ENCODE results near the gene PAFAH1B2. TPM values are rescaled to one million over a fixed set of nuclear protein-coding genes. Genes with fewer than 3 reads are reported as not detected.
"Not testable (repeated sequence)": the region's sequence is repeated elsewhere in the genome, so short reads cannot be mapped to it uniquely, and the experiment has no call there.

PAFAH1B2 gene
- total RNA-seq, 1 donor from 2014 or later = 226 TPM

GRCh38 chr11:117110294-117110950 lies 33.7 kb upstream of the PAFAH1B2 start:
- no peak for TF ChIP-seq CTCF (IDR thresholded peaks at IDR 0.05; ENCODE audit: insufficient read depth, low read length, severe bottlenecking)
- no peaks in the 10 kb centered on the region for H3K36me3 ChIP-seq (ENCODE audit: control insufficient read depth, insufficient read depth, low read length)
- FAIRE-seq = no peak
- no peak for DNase-seq (ENCODE audit: low read depth)
- H3K27me3 ChIP-seq (ENCODE audit: control insufficient read depth, insufficient read depth, low read length) = no peaks in the 10 kb centered on the region
- no peak overlapping the region for H3K4me3 ChIP-seq (ENCODE audit: low read depth, low read length)

GRCh38 chr11:117112497-117112896 lies 31.6 kb upstream of the PAFAH1B2 start:
- H3K27me3 ChIP-seq (ENCODE audit: control insufficient read depth, insufficient read depth, low read length); DNase-seq (ENCODE audit: low read depth); H3K4me3 ChIP-seq (ENCODE audit: low read depth, low read length); FAIRE-seq; H3K36me3 ChIP-seq (ENCODE audit: control insufficient read depth, insufficient read depth, low read length): not testable (repeated sequence)

GRCh38 chr11:117112939-117113338 lies 31.1 kb upstream of the PAFAH1B2 start:
- not testable (repeated sequence) for DNase-seq (ENCODE audit: low read depth); H3K36me3 ChIP-seq (ENCODE audit: control insufficient read depth, insufficient read depth, low read length); H3K27me3 ChIP-seq (ENCODE audit: control insufficient read depth, insufficient read depth, low read length); FAIRE-seq; H3K4me3 ChIP-seq (ENCODE audit: low read depth, low read length)

- Histone ChIP-seq H3K36me3 (ENCODE audit: control insufficient read depth, insufficient read depth, low read length) (no peaks in the 10 kb centered on the region), H3K4me3 (ENCODE audit: low read depth, low read length) (no peak overlapping the region), H3K27me3 (ENCODE audit: control insufficient read depth, insufficient read depth, low read length) (no peaks in the 10 kb centered on the region)
- FAIRE-seq (no peak), DNase-seq (ENCODE audit: low read depth) (no peak)
- TF ChIP-seq CTCF (IDR thresholded peaks at IDR 0.05; ENCODE audit: insufficient read depth, low read length, severe bottlenecking) = no peak
These were observed 26.4 kb upstream of the PAFAH1B2 start for GRCh38 chr11:117117681-117118080.

GRCh38 chr11:117121176-117121575 lies 22.9 kb upstream of the PAFAH1B2 start:
- Histone ChIP-seq H3K36me3 (ENCODE audit: control insufficient read depth, insufficient read depth, low read length) (no peaks in the 10 kb centered on the region), H3K4me3 (ENCODE audit: low read depth, low read length) (no peak overlapping the region), H3K27me3 (ENCODE audit: control insufficient read depth, insufficient read depth, low read length) (no peaks in the 10 kb centered on the region)
- TF ChIP-seq CTCF (IDR thresholded peaks at IDR 0.05; ENCODE audit: insufficient read depth, low read length, severe bottlenecking) = no peak
- DNase-seq (ENCODE audit: low read depth) (no peak), FAIRE-seq (no peak)

- H3K4me3 ChIP-seq (ENCODE audit: low read depth, low read length) = no peak overlapping the region
- no peaks in the 10 kb centered on the region for H3K27me3 ChIP-seq (ENCODE audit: control insufficient read depth, insufficient read depth, low read length)
- FAIRE-seq (no peak), DNase-seq (ENCODE audit: low read depth) (no peak)
- TF ChIP-seq CTCF (IDR thresholded peaks at IDR 0.05; ENCODE audit: insufficient read depth, low read length, severe bottlenecking) = no peak
- H3K36me3 ChIP-seq (ENCODE audit: control insufficient read depth, insufficient read depth, low read length) = no peaks in the 10 kb centered on the region
These were observed 21.5 kb upstream of the PAFAH1B2 start for GRCh38 chr11:117122556-117122955.
